HCT116 (cell line): Measurements from ENCODE around the gene TRIL. TPM values are rescaled to one million over a fixed set of nuclear protein-coding genes. Genes with fewer than 3 reads are reported as not detected.

Experiments used
- ATAC-seq: fragments of 200-7000 bp; cut with Tn5 transposase; 2 replicates; pipeline ENCODE4 v1.9.1; 2020; ENCODE audit warnings: mild to moderate bottlenecking, moderate library complexity
- BruUV-seq: library from RNA; stranded (reverse); fragments of 400-500 nt; replicated peaks from 2 replicates; lab custom pipeline; 2021; lab: Mats Ljungman, UMichigan
- CTCF ChIA-PET: fragments of 300-600 bp; sonication (Branson Sonifier 250); formaldehyde crosslinking; loops from one replicate; lab custom pipeline; 2021; ENCODE audit warnings: antibody characterized with exemption; lab: Charles Lee
- POLR2A ChIA-PET: fragments of 300-600, 350-600 bp; sonication (Branson Sonifier 250); formaldehyde crosslinking; loops from one replicate; lab custom pipeline; 2021; ENCODE audit warnings: antibody characterized with exemption; lab: Charles Lee
- RAD21 ChIA-PET, 2 experiments: fragments of 300-600 bp; sonication (Branson Sonifier 250); formaldehyde crosslinking; loops; one replicate each; lab custom pipeline; 2023; ENCODE audit warnings: low total read pairs in 2 of 2; ENCODE audit not compliant: uncharacterized antibody in 2 of 2, unreplicated experiment in 2 of 2, low non-redundant PET in 1 of 2; lab: Charles Lee
- DNase-seq: peaks from one replicate; pipeline ENCODE4 v3.0.0-alpha.2; 2010; ENCODE audit warnings: low read depth, low spot score
- H2AFZ ChIP-seq: fragments of 200-600 bp; shearing (Covaris generic), sonication (generic); 2 replicates; pipeline ENCODE4 v1.6.1; 2017; ENCODE audit warnings: low read depth, mixed run types, mixed read lengths, antibody characterized with exemption, low read length; ENCODE audit not compliant: poor library complexity, severe bottlenecking
- H3K27ac ChIP-seq: 2 replicates; pipeline ENCODE4 v1.5.1; 2012; ENCODE audit warnings: low read depth, low read length
- H3K27me3 ChIP-seq: fragments of 200-600 bp; sonication (generic); 2 replicates; pipeline ENCODE4 v1.6.1; 2016; ENCODE audit warnings: mixed run types, low read length, mixed read lengths; ENCODE audit not compliant: insufficient read depth
- H3K36me3 ChIP-seq, 2 experiments: fragments of 200-500 bp in 1 of 2; fragments of 200-600 bp in 1 of 2; sonication (Bioruptor generic) in 1 of 2; sonication (generic) in 1 of 2; 2 replicates each; pipeline versions ENCODE4 v1.5.1 to v1.6.1; 2014 to 2016; ENCODE audit warnings: low read length in 2 of 2, inconsistent platforms in 1 of 2, mixed read lengths in 1 of 2, mixed run types in 1 of 2; ENCODE audit not compliant: insufficient read depth in 2 of 2, control insufficient read depth in 1 of 2
- H3K4me1 ChIP-seq, 2 experiments: fragments of 200-600 bp in 1 of 2; sonication (generic) in 1 of 2; 2 replicates each; pipeline versions ENCODE4 v1.5.1 to v1.6.1; 2012 to 2017; ENCODE audit warnings: low read length in 2 of 2, inconsistent platforms in 1 of 2, mild to moderate bottlenecking in 1 of 2, mixed read lengths in 1 of 2, mixed run types in 1 of 2, moderate library complexity in 1 of 2; ENCODE audit not compliant: insufficient read depth in 2 of 2, control insufficient read depth in 1 of 2
- H3K4me2 ChIP-seq: fragments of 200-600 bp; sonication (generic); 2 replicates; pipeline ENCODE4 v1.6.1; 2017; ENCODE audit warnings: mixed run types, low read length, mixed read lengths
- H3K4me3 ChIP-seq, 2 experiments: fragments of 200-600 bp in 1 of 2; sonication (generic) in 1 of 2; replicated peaks in 1 of 2; 2 replicates each; pipeline ENCODE4 v1.5.1; 2011 to 2016; ENCODE audit warnings: low read length in 2 of 2, control low read depth in 1 of 2, low read depth in 1 of 2, mild to moderate bottlenecking in 1 of 2, mixed read lengths in 1 of 2, mixed run types in 1 of 2
- H3K79me2 ChIP-seq: fragments of 200-600 bp; sonication (generic); 2 replicates; pipeline ENCODE4 v1.6.1; 2017; ENCODE audit warnings: mild to moderate bottlenecking, mixed run types, low read length, moderate library complexity, mixed read lengths; ENCODE audit not compliant: insufficient read depth
- H3K9ac ChIP-seq: fragments of 200-600 bp; sonication (generic); 2 replicates; pipeline ENCODE4 v1.6.1; 2016; ENCODE audit warnings: low read length, mixed read lengths
- H3K9me2 ChIP-seq: fragments of 200-600 bp; sonication (generic), shearing (Covaris generic); 2 replicates; pipeline ENCODE4 v1.6.1; 2017; ENCODE audit warnings: mixed run types, mild to moderate bottlenecking, moderate library complexity; ENCODE audit not compliant: insufficient read depth
- H3K9me3 ChIP-seq, 2 experiments: fragments of 200-500 bp in 1 of 2; fragments of 200-600 bp in 1 of 2; sonication (Bioruptor generic) in 1 of 2; sonication (generic) in 1 of 2; 2 replicates each; pipeline ENCODE4 v1.6.1; 2014 to 2017; ENCODE audit warnings: low read length in 2 of 2, mixed read lengths in 2 of 2, inconsistent platforms in 1 of 2, low read depth in 1 of 2, mild to moderate bottlenecking in 1 of 2, mixed run types in 1 of 2, moderate library complexity in 1 of 2; ENCODE audit not compliant: control insufficient read depth in 1 of 2, insufficient read depth in 1 of 2
- H4K20me1 ChIP-seq: fragments of 200-600 bp; sonication (generic), shearing (Covaris generic); 2 replicates; pipeline ENCODE4 v1.6.1; 2017; ENCODE audit warnings: mixed run types, mild to moderate bottlenecking, moderate library complexity; ENCODE audit not compliant: insufficient read depth
- ATF3 ChIP-seq: IDR thresholded peaks from 2 replicates; pipeline ENCODE4 v1.6.1; 2012
- CBX3 ChIP-seq: IDR thresholded peaks from 2 replicates; pipeline ENCODE4 v1.6.1; 2012; ENCODE audit warnings: low read depth
- CEBPB ChIP-seq: IDR thresholded peaks from 2 replicates; pipeline ENCODE4 v1.6.1; 2012; ENCODE audit warnings: low read depth
- CTCF ChIP-seq, 3 experiments: fragments of 200-600 bp in 1 of 3; sonication (generic) in 1 of 3; IDR thresholded peaks in 2 of 3; conservative IDR thresholded peaks in 1 of 3; 2 replicates each; pipeline ENCODE4 v1.5.1; 2012 to 2017; ENCODE audit warnings: low read depth in 2 of 3, low read length in 2 of 3, antibody characterized with exemption in 1 of 3, borderline replicate concordance in 1 of 3, control low read depth in 1 of 3, mild to moderate bottlenecking in 1 of 3, mixed read lengths in 1 of 3, mixed run types in 1 of 3, moderate library complexity in 1 of 3; ENCODE audit not compliant: insufficient read depth in 1 of 3
- EGR1 ChIP-seq: IDR thresholded peaks from 2 replicates; pipeline ENCODE4 v1.6.1; 2012; ENCODE audit warnings: low read depth
- ELF1 ChIP-seq: IDR thresholded peaks from 2 replicates; pipeline ENCODE4 v1.6.1; 2012; ENCODE audit warnings: low read depth, borderline replicate concordance
- EZH2phosphoT487 ChIP-seq: fragments of 200-600 bp; IDR thresholded peaks from 2 replicates; pipeline ENCODE4 v1.6.1; 2018; ENCODE audit warnings: antibody characterized with exemption, borderline replicate concordance
- FOSL1 ChIP-seq: IDR thresholded peaks from 2 replicates; pipeline ENCODE4 v1.6.1; 2012; ENCODE audit warnings: low read depth
- JUND ChIP-seq: IDR thresholded peaks from 2 replicates; pipeline ENCODE4 v1.6.1; 2012
- MAX ChIP-seq: IDR thresholded peaks from 2 replicates; pipeline ENCODE4 v1.6.1; 2012
- POLR2AphosphoS5 ChIP-seq: IDR thresholded peaks from 2 replicates; pipeline ENCODE4 v1.6.1; 2011; ENCODE audit warnings: mild to moderate bottlenecking, low read depth, low read length, moderate library complexity
- RAD21 ChIP-seq: IDR thresholded peaks from 2 replicates; pipeline ENCODE4 v1.6.1; 2012; ENCODE audit warnings: low read depth, mild to moderate bottlenecking
- SIN3A ChIP-seq: IDR thresholded peaks from 2 replicates; pipeline ENCODE4 v1.6.1; 2012; ENCODE audit warnings: low read depth
- SP1 ChIP-seq: IDR thresholded peaks from 2 replicates; pipeline ENCODE4 v1.6.1; 2012; ENCODE audit warnings: low read depth
- SRF ChIP-seq: IDR thresholded peaks from 2 replicates; pipeline ENCODE4 v1.6.1; 2012; ENCODE audit warnings: low read depth
- TCF7L2 ChIP-seq: IDR thresholded peaks from 2 replicates; pipeline ENCODE4 v1.7.0; 2011; ENCODE audit warnings: borderline replicate concordance, inconsistent platforms; ENCODE audit not compliant: insufficient read depth, insufficient read length; ENCODE audit errors: extremely low read depth
- YY1 ChIP-seq: IDR thresholded peaks from 2 replicates; pipeline ENCODE4 v1.6.1; 2011; ENCODE audit warnings: low read length, low read depth, moderate library complexity, mild to moderate bottlenecking; ENCODE audit not compliant: insufficient replicate concordance; ENCODE audit errors: extremely low read depth
- ZBTB33 ChIP-seq: IDR thresholded peaks from 2 replicates; pipeline ENCODE4 v1.6.1; 2011; ENCODE audit warnings: mild to moderate bottlenecking, low read length, moderate library complexity; ENCODE audit not compliant: insufficient replicate concordance; ENCODE audit errors: extremely low read depth
- ZFX ChIP-seq: fragments of 450-650 bp; IDR thresholded peaks from 2 replicates; pipeline ENCODE4 v1.6.1; 2017
- ZNF274 ChIP-seq: fragments of 200-500 bp; sonication (Bioruptor generic); IDR thresholded peaks from 2 replicates; pipeline ENCODE4 v1.6.1; 2014; ENCODE audit warnings: mild to moderate bottlenecking, low read depth, low read length, inconsistent platforms
- intact Hi-C: fragments of 100-400 bp; cut with micrococcal nuclease; formaldehyde crosslinking; loops from 2 replicates; pipeline ENCODE4 v1.10.0; 2022
- total RNA-seq: library from RNA; stranded (reverse); gene quantifications from one replicate; pipeline ENCODE4 v1.2.1, GENCODE V29; 2021; ENCODE audit not compliant: unreplicated experiment

The TRIL gene
- total RNA-seq, 1 experiment from 2014 or later = not detected

GRCh38 chr7:28977881-28978280 is 19.8 kb upstream of the TRIL start:
- Histone ChIP-seq H2AFZ (no peak overlapping the region), H3K36me3 (no peaks in the 10 kb centered on the region), H3K27ac (no peak overlapping the region), H3K9me3 (no peaks in the 10 kb centered on the region), H3K4me2 (no peak overlapping the region), H3K4me1 (no peaks in the 10 kb centered on the region), H3K9me2 (no peaks in the 10 kb centered on the region), H3K4me3 (no peak overlapping the region), H3K79me2 (no peaks in the 10 kb centered on the region), H3K27me3 (no peaks in the 10 kb centered on the region), H3K9ac (no peak overlapping the region), H4K20me1 (no peaks in the 10 kb centered on the region)
- ChIA-PET POLR2A (no interaction called here), RAD21 (no interaction called here), CTCF (no interaction called here)
- TF ChIP-seq ATF3 (no peak), YY1 (no peak), POLR2AphosphoS5 (no peak), ZNF274 (no peak), SIN3A (no peak), RAD21 (no peak), EGR1 (no peak), TCF7L2 (no peak), CBX3 (no peak), SRF (no peak), CTCF (IDR thresholded peaks at IDR 0.05 in 2 of 3, conservative IDR thresholded peaks at IDR 0.05 in 1 of 3; ENCODE audit: borderline replicate concordance in 1 of 3, insufficient read depth in 1 of 3, low read depth in 2 of 3, low read length in 2 of 3) (no peak), JUND (no peak), ELF1 (no peak), CEBPB (no peak), SP1 (no peak), ZBTB33 (no peak), MAX (no peak), FOSL1 (no peak), EZH2phosphoT487 (no peak), ZFX (no peak)
- DNase-seq = no peak
- ATAC-seq = no peak
- intact Hi-C loops = no loop called here
- BruUV-seq = no TSS peak
